Duodenal mucosa (tissue), 2 donors: ENCODE measurements around the gene ATRNL1.

Source experiments
- H3K27ac ChIP-seq: one replicate; pipeline ENCODE4 v1.7.0; 2013; ENCODE audit warnings: low read depth, low read length
- H3K27me3 ChIP-seq, 2 donors: one replicate each; pipeline ENCODE4 v1.7.0; 2013; ENCODE audit warnings: low read length in 2 of 2, control low read depth in 1 of 2; ENCODE audit not compliant: insufficient read depth in 2 of 2, control insufficient read depth in 1 of 2
- H3K36me3 ChIP-seq, 2 donors: one replicate each; pipeline ENCODE4 v1.7.0; 2013; ENCODE audit warnings: low read length in 2 of 2, control low read depth in 1 of 2; ENCODE audit not compliant: insufficient read depth in 2 of 2, control insufficient read depth in 1 of 2
- H3K4me1 ChIP-seq, 2 donors: one replicate each; pipeline ENCODE4 v1.7.0; 2013; ENCODE audit warnings: low read length in 2 of 2, control low read depth in 1 of 2; ENCODE audit not compliant: insufficient read depth in 2 of 2, control insufficient read depth in 1 of 2
- H3K4me3 ChIP-seq, 2 donors: one replicate each; pipeline ENCODE4 v1.7.0; 2013; ENCODE audit warnings: low read length in 2 of 2, low read depth in 1 of 2
- H3K9ac ChIP-seq, 2 donors: one replicate each; pipeline ENCODE4 v1.7.0; 2013; ENCODE audit warnings: low read length in 2 of 2, low read depth in 1 of 2
- H3K9me3 ChIP-seq, 2 donors: one replicate each; pipeline ENCODE4 v1.7.0; 2013; ENCODE audit warnings: low read length in 2 of 2, control low read depth in 1 of 2; ENCODE audit not compliant: control insufficient read depth in 1 of 2

Gene ATRNL1

DNA sequence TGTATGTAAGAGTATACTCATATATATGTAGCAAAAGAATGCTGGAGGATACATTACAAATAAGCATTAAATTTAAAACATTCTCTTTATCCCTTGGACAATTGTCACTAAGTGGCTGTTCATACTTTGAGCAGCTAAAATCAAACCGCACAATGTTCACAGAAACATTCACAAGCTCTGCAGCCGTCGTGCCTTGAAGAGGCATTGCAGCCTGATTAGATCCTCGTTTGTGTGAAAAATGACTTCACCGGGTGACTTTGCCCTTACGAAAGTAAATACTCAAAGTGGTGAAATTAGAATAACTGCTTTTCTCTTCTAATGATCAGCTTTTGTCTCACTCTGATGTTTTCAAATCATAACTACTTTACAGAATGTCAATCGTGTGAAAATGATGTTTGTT is 860.8 kb downstream of the ATRNL1 start:
- Histone ChIP-seq H3K4me1 (no peaks in the 10 kb centered on the region), H3K27ac (no peak overlapping the region), H3K9me3 (no peaks in the 10 kb centered on the region), H3K4me3 (no peak overlapping the region), H3K9ac (no peak overlapping the region), H3K36me3 (no peaks in the 10 kb centered on the region), H3K27me3 (no peaks in the 10 kb centered on the region)

DNA sequence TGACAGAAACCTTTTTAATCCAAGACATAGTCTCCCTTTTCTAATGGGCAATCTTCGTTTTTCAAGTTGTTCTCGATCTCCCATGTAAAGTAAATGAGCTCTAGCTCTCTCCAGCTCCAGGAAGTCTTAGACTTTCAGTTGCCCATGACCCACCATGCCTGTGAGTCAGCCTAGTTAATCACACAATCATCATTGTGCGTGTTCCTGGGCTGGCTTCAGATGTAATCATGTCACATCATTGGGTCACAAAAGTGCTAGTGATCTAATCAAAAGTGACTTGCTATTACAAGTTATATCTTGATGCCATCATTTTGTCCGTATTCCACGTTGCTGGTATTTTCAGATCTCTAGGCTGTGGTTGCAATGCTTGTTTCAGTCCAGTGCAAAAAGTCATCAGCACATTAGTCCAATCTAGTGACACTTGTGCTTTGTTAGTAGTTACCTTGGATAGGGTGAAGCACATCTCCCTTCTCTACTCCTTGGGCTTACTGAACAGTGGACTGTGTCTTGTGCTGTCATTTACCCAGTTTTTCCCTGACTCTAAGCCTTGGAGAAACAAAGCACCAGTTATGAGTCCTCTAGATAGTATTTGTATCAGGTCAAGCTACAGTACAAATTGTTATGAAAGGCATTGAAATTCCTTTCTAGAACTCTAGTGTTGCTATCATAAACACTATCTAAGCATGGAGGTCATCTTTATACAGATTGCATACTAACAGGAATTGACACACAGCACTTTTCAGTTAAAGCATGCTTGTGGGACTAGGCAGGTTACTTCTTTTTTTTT is 863.3 kb downstream of the ATRNL1 start:
- Histone ChIP-seq H3K27me3 (no peaks in the 10 kb centered on the region), H3K9me3 (no peaks in the 10 kb centered on the region), H3K4me3 (no peak overlapping the region), H3K4me1 (no peaks in the 10 kb centered on the region), H3K36me3 (no peaks in the 10 kb centered on the region), H3K9ac (no peak overlapping the region), H3K27ac (no peak overlapping the region)

DNA sequence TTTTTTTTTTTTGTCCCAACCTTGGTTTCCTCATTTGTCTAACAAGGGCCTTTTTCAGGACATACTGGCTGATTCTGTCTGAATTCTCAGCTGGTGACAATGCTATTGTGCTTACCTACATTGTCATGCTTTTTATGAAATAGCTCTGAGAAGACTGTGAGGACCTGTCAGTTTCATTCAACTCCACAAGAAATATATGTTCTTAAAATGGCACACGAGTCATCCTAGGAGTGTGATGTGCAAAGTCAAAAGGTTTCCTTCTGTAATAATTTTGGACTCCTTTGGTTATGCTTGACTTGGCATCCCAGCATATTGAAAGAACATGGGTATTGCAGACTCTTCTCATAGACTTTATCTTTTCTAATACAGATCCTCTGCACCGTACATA is 863.8 kb downstream of the ATRNL1 start:
- Histone ChIP-seq H3K27ac (no peak overlapping the region), H3K4me1 (no peaks in the 10 kb centered on the region), H3K27me3 (no peaks in the 10 kb centered on the region), H3K9ac (no peak overlapping the region), H3K4me3 (no peak overlapping the region), H3K36me3 (no peaks in the 10 kb centered on the region), H3K9me3 (no peaks in the 10 kb centered on the region)

DNA sequence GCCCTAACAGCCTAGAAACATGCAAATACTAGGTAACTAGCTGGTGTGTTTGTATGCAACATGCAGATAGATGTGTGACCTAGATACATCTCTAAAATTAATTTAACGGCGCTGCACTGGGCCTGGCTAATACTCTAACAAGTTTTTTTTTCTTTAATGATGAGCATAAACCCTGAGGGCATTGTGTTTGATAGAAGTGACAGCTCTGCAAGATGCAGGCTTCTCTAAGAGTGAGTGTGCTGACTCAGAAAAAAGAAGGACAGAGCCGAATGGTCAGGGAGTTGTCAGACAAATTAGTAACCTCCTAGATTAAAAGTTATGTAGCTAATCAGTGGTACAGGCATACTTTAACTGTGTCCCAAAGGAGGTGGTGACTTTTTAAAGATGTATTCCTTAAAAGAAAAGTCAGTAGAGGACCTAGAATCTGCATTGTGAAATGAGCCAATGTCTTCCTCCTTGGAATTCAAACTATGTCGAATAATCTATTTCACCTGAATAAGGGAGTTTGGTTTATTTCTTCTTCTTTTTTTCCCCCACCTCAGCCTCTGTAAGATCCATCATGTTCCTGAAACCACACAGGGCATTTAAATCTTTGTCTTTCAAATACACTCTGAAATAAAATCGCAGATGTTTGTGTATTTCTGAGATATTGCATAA is 864.7 kb downstream of the ATRNL1 start:
- H3K27me3 ChIP-seq, result no peaks in the 10 kb centered on the region
- no peaks in the 10 kb centered on the region for H3K9me3 ChIP-seq
- H3K4me1 ChIP-seq, result no peaks in the 10 kb centered on the region
- H3K27ac ChIP-seq, result no peak overlapping the region
- no peak overlapping the region for H3K4me3 ChIP-seq
- no peak overlapping the region for H3K9ac ChIP-seq
- H3K36me3 ChIP-seq, result no peaks in the 10 kb centered on the region

DNA sequence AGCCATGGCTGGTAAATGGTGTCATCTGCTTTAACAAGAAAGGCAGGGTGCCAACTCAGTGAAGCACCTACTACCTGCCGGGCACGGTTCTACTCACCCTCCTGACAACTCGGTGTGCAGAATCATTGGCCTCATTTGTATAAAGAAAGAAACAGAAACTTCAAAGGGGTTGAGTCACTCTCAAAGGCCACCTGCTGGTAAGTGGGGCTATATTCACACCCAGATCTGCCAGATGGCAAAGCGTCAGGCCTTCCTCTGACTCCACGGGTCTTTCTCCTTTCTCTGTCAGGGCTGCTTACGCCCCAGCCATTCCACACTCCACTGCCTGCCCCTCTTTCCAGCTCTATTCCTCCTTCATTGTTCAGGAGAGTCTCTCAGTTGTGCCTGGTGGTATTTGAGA is 870.7 kb downstream of the ATRNL1 start:
- Histone ChIP-seq H3K9ac (no peak overlapping the region), H3K4me1 (no peaks in the 10 kb centered on the region), H3K27ac (no peak overlapping the region), H3K9me3 (no peaks in the 10 kb centered on the region), H3K27me3 (no peaks in the 10 kb centered on the region), H3K4me3 (no peak overlapping the region), H3K36me3 (no peaks in the 10 kb centered on the region)

DNA sequence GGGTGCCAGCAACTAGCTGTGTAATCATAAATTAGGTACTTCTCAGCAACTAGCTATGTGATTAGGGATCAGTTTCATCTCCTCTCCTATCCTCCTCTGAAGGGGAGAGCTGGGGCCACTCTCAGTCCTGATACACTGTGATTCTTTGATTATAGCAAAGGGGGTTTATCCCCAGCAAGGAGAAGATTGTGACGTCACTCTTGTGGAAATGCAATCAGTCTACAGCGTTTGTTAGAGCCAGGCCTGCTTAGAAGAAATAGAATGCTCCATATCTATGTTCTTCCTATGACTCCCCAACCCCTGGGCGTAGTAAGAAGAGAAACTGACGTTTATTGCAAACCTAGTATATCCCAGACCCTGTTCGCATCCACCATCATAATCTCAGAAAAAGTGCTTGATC is 871.7 kb downstream of the ATRNL1 start:
- Histone ChIP-seq H3K9ac (no peak overlapping the region), H3K4me1 (no peaks in the 10 kb centered on the region), H3K9me3 (no peaks in the 10 kb centered on the region), H3K27ac (no peak overlapping the region), H3K4me3 (no peak overlapping the region), H3K36me3 (no peaks in the 10 kb centered on the region), H3K27me3 (no peaks in the 10 kb centered on the region)

DNA sequence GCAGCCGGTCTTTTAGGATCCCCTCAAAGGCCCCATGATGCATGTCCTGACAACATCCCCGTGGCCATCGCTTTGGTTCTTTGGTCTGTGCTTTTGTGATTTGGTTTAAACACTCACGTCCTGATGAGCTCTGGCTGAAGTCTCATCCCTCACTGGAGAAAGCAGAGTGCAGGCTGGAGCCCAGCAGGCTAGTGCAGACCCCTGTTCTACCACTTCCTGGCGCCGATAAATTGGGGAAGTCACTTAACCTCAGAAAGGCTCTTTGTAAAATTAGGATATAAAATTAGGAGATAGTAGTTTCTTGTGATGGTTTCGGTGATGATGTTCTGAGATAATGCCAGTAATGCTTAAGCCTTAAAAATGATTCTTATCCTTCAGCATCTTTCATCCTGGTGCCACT is 872.2 kb downstream of the ATRNL1 start:
- Histone ChIP-seq H3K27me3 (no peaks in the 10 kb centered on the region), H3K4me3 (no peak overlapping the region), H3K9ac (no peak overlapping the region), H3K27ac (no peak overlapping the region), H3K36me3 (no peaks in the 10 kb centered on the region), H3K4me1 (no peaks in the 10 kb centered on the region), H3K9me3 (no peaks in the 10 kb centered on the region)

DNA sequence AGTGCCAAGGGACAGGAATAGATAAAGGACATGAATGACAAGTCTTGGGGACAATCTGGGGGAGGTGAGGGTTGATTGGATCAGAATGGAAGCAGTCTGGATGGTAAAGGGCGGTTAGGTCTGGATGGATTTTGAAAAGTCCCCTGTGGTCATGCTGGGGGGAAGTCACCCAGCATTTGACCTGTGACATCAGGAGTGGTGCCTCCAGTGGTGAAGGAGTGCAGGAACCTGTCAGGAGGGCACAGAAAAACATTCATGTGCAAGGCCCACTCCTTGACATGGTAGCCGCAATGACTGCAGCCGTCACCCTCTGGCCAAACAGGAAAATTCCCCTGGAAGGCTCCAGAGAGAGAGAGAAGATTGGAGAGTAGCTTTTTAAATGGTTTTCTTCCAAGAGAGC is 875.1 kb downstream of the ATRNL1 start:
- H3K27me3 ChIP-seq, result no peaks in the 10 kb centered on the region
- H3K36me3 ChIP-seq, result no peaks in the 10 kb centered on the region
- H3K9me3 ChIP-seq, result no peaks in the 10 kb centered on the region

DNA sequence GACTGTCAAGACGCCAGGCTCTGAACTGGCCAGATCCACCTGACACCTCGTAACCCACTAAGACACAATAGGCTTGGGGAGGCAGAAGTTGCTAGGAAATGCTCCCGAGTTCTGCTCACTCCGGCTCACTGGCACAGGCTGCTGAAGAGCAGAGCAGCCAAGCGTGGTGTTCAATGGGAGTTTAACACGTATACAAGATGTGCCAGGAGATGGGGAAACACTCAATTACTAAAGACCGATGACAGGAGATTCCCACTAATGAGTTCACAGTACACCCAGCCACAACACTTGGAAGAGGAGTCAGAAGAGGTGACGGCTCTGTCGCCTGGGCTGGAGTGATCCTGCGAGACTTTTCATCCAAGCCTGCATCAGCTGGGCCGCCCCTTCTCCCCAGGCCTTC is 876.4 kb downstream of the ATRNL1 start:
- Histone ChIP-seq H3K36me3 (no peaks in the 10 kb centered on the region), H3K4me1 (no peaks in the 10 kb centered on the region), H3K27ac (no peak overlapping the region), H3K9me3 (no peaks in the 10 kb centered on the region), H3K9ac (no peak overlapping the region), H3K4me3 (no peak overlapping the region), H3K27me3 (no peaks in the 10 kb centered on the region)

More for the DNA sequence above, 875.1 kb downstream of the ATRNL1 start:
- H3K4me3 ChIP-seq, result no peak overlapping the region
- H3K9ac ChIP-seq, result no peak overlapping the region
- H3K4me1 ChIP-seq, result no peaks in the 10 kb centered on the region
- H3K27ac ChIP-seq, result no peak overlapping the region

DNA sequence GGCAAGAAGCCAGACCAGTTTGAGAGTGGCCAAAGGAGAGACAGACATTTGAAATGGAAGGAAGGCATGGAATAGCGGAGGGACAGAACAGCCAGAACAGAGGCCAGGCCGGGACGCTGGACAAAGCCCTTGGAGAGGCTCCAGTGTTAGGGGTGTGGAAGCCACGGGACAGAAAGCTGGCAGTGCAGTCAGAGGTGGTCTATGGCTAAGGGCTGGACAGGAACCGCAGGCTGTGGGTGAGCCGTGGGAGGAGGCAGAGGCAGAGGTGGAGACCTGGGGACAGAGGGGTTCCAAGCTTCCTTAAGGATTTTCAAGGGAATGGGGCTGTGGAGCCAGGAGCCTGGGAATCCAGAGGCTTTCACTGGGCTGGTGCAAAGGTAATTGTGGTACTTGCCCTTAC is 878.8 kb downstream of the ATRNL1 start:
- Histone ChIP-seq H3K36me3 (no peaks in the 10 kb centered on the region), H3K9ac (no peak overlapping the region), H3K4me3 (no peak overlapping the region), H3K27me3 (no peaks in the 10 kb centered on the region), H3K4me1 (no peaks in the 10 kb centered on the region), H3K27ac (no peak overlapping the region), H3K9me3 (no peaks in the 10 kb centered on the region)
